Right ventricle myocardium superior (tissue), 1 donor: Measurements from ENCODE around the gene HDAC4. TPM values are rescaled to one million over a fixed set of nuclear protein-coding genes. Genes with fewer than 3 reads are reported as not detected.

Source experiments
- ATAC-seq: fragments of 200-7000 bp; cut with Tn5 transposase; one replicate; pipeline ENCODE4 v1.9.1; 2020; ENCODE audit warnings: mild to moderate bottlenecking; ENCODE audit not compliant: poor library complexity
- DNase-seq: peaks from one replicate; pipeline ENCODE4 v3.0.0-alpha.2; 2020
- intact Hi-C: fragments of 100-400 bp; cut with DNase I; formaldehyde crosslinking; loops from one replicate; pipeline ENCODE4 v1.11.2; 2022
- total RNA-seq: library from RNA; stranded (reverse); fragmentation: NEBNext Ultra II Directional; extraction: Animal tissue kit (Norgen Biotek cat#: 25700); gene quantifications from one replicate; pipeline ENCODE4 v1.2.1, GENCODE V29; 2021
- donor health status: DM: no; HTN: yes; CAD: no; lungs with severe emphysema.

Gene HDAC4
- total RNA-seq, 1 donor from 2014 or later, result 24.9 TPM

DNA sequence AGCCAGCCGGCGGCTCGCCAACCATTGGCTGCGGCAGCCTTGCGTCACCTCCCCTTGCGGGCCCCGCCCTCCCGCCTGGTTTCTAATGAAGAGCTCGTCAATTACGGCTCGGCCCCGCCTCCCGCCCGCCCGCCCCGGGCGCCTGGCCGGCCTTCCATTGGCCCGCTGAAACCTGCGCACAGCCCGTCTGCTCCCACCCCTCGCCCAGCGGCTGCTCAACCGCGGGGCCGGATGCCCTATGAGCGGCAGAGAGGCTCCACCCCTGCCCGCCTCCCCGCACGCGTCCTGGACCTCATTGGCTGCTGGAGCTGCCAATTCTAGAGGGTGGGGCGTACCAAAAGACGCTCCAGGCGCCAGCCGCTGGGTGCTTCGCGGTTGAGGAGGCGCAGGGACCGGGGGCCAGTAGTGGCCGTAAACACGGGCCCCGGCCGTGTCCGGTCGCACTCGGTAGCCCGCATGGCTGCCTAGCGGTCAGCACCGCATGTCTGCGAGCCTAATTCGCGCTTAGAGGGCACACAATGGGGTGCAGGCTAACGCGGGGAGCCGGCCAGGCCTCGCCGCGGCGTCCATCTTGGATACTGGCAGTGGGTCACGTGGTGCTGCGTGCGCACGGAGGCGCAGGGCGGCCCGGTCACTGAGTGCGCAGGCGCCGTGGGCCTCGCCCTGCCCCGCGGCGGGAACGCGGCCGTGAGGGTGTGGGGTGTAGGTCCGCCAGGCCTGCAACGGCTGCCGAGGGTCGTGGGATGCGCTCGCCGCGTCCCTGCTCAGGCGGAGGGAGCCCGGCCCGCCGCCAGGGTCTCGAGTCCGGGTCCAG, 454 bp upstream of the HDAC4 start:
- peak; percentile 95 for ATAC-seq
- intact Hi-C loops, result loop anchor here (10.0 kb wide), 1 partner anchor 276 kb away; no protein-coding TSS in a partner anchor
- DNase-seq, result peak; percentile 100

DNA sequence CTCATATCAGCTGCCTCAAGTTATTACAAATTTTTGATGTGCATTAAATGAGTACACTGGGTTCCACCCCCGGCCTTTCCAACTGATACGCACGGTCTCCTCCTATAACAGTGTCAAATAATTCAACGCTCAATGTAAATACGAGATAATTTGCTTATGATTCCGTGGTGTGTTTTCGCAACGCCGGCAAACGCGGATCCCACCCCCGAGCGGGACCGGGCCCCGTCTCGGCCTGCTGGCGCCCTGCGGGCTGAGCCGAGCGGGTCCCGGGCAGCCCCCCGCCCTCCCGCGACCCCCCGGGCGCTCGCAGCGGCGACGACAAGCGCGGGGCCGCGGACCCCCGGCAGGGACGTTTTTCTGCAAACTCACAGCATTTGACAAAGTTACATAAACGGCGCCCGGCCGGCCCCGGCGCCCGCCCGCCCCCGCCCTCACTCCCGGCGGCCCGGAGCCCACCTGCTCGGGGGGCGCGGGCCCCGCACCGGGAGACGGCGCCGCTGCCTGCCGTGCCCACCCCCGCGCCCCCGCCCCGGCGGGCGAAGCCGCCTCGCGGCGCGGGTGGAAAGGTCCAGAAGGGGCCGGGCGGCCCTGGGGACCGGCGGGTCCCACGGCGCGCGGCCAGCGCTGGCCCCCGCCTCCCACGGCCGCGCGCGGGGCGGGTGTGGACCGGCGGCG, 762 bp downstream of the HDAC4 start:
- intact Hi-C loops, result loop anchor here (2.0 to 10.0 kb wide), 2 partner anchors 71 to 275 kb away; no protein-coding TSS in a partner anchor
- ATAC-seq (no peak), DNase-seq (no peak)

DNA sequence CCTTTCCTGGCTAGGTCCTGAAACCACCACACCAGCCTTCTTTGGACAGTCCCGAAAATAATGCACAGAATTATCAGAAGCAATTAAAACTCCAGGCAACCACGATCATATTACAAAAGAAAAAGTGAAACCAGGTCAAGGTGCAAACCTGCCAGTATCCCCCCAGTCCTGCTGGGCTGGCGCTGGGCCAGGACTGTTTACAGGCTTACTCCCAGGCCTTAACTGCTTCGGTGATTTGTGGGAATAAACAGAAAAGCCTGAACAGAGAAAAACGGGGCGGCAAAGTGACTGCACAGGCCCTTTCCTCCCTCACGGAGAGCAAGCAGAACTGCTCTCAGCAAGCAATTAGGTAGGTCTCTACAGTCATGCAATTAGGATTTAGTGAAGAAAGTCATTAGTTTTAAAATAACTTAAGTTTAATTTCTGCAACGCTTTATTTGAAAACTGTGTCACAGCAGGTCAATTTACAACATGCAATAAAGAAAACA, 1.3 kb downstream of the HDAC4 start:
- DNase-seq, result no peak
- ATAC-seq, result no peak
- intact Hi-C loops, result loop anchor here (2.0 kb wide), 1 partner anchor 71 kb away; no protein-coding TSS in a partner anchor

DNA sequence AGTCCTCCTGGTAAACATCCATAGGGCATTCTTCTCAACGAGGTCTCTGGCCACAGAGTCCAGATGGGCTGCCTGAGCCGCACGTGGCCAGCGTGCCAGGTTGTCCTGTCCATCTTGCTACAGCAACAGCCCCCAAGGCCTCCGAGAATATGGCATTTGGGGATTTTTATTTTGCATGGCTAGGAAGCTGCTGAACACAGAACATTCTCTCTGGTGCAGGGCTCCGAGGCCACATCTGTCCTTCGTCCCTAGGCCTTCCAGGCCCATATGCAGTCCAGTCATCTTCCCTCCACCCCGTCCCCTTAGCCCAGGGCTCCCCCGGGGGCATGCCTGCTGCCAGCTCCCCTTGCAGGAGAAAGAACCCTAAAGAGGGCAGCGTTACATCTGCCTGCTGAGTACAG, 2.3 kb downstream of the HDAC4 start:
- intact Hi-C loops, result loop anchor here (2.0 kb wide), 1 partner anchor 70 kb away; no protein-coding TSS in a partner anchor
- ATAC-seq, result no peak
- DNase-seq, result no peak

DNA sequence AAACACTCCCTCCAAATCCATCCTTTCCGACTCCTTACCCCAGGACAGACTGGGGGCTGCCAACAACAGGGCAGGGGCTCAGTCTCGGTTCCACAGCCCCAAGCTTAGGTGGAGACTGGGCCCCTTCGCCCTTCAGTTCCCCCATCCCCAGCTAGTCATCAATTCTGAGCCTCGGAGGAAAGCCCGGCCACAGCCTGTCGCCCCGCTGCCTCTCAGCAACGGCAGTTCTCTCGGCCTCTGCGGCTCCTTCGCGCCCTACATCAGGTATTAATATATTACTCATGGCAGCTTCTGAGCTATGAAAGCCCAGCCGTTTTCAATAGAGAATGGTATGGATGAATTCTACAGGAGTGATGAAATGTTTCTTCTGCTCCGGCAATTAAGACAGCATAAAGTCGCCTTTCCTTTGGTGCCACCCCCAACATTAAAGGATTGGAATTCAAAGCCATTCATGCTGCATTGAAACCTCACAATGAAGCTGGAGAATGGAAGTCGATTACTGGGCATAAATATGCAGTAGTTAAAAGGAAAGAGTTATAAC, 2.8 kb downstream of the HDAC4 start:
- intact Hi-C loops, result loop anchor here (2.0 kb wide), 1 partner anchor 69 kb away; no protein-coding TSS in a partner anchor
- DNase-seq (peak; percentile 15), ATAC-seq (no peak)

DNA sequence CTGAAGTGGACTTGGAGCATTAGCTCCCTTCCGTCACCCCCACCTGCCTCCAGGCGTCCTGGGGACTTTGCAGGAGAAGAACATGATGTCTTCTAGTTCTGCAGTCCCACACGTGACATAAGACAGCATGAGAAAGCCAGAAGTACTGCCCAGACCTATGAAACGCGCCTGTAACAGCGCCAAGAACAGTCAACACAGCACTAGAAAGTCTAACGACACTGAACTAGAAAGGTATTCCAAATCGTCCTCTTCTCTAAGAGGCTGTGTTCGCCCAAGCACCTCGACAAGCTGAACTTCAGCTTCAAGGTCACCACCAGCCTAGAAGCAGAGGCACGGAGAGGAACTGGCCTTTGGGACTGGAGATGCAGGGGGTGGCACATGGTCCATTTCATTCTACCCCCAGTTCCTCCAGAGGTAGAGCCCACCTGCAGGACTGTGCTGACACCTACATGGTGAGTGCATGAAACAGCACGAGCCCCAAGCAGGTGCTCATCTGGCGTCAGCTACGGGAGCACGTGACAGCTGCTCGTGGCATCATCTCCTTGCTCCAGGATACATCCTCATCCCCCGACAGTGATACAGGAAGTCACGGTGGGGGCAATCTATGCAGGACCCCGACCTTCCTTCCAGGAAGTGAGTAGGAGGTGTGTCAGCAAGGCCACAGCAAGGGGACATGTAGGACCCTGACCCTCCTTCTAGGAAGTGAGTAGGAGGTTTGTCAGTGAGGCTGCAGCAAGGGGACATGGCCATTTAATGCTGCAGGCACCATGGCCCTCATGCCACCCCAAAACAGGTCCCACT, 3.7 kb downstream of the HDAC4 start:
- ATAC-seq (no peak), DNase-seq (peak; percentile 51)
- intact Hi-C loops, result no loop called here

DNA sequence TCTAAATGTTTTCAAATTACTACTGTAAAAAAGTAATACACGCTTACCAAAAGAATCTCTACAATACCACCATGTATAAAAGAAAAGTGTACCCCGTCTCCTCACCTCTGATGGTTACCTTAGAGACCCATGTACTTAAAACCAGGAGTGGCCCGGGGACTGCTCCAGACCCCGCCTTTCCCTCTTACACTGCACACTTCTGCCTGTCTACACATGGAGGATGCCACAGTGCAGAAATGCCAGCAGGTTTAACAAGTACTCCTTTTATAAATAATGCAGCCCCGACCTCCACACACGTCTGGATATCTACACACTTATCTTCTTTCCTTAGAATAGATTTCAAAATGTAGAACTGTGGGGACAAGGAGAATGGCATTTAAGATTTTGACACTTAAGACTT, 5.3 kb downstream of the HDAC4 start:
- ATAC-seq (peak; percentile 62), DNase-seq (no peak)

DNA sequence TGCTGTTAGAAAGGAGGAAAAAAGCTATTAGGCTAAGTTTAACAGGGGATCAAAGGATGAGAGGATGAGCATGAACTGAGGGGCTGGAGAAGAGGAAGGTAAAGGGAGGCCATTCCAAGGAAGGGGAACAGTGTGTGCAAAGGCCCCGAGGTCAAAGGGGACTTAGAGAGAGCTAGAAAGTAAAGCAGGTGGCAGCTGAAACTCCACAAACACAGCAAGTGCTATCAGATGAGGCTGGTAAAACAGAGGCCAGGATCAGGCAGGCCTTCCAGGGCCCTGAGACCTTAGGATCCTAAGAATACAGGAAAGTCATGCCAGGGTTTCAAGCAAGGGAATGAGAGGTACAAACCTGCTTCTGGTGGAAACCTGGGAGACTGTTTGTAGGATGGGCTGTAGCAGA, 5.8 kb downstream of the HDAC4 start:
- ATAC-seq (no peak), DNase-seq (no peak)
- intact Hi-C loops, result loop anchor here (5.0 kb wide), 1 partner anchor 83 kb away; no protein-coding TSS in a partner anchor

More for the DNA sequence above, 5.3 kb downstream of the HDAC4 start:
- intact Hi-C loops, result no loop called here

DNA sequence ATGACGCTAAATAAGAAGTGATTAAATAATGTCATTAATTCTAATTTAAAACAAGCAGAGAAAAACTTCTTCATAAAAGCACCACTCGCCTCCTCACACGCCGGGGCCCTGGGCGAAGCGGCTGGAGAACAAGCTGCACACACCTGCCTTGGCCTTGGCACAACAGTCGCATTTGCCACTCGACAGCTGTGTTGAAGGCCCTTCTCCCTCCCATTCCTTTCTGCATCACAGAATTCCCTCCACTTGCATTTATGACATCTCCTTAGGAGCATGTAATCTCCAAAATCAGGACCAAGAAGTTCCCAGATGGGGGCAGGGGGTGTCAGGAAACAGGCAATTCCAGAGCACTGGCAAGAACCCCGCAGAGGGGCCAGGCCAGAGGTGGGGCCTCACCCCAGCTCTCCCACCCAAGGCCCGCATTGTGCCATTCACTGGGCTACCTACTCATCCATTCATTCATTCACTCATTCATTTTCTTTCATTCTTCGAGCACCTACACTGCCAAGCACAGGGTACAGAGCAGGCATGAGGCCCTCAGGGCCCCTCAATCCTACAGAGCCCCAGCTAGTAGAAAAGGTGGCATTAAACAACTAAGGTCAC, 6.4 kb downstream of the HDAC4 start:
- ATAC-seq, result no peak
- no peak for DNase-seq
- intact Hi-C loops, result loop anchor here (5.0 kb wide), 1 partner anchor 82 kb away; no protein-coding TSS in a partner anchor

DNA sequence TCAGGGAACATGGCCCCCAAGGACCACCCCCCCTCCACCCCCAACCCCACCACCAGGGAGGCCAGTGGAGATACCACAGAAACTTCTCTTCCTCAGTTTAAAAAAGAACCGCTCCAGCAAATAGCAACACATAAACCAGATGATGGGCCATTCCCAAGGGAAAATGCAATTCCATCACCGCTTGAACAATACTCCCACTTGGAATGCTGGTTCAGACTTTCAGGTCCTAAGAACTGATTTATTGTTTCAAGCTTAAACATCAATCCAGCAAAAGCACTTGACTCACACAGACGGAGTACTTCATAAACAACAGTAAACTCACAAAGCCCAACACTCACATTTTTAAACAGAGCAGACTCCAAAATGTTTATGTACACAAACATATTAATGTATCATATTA, 6.9 kb downstream of the HDAC4 start:
- DNase-seq (no peak), ATAC-seq (no peak)
- intact Hi-C loops, result loop anchor here (5.0 kb wide), 1 partner anchor 82 kb away; no protein-coding TSS in a partner anchor

DNA sequence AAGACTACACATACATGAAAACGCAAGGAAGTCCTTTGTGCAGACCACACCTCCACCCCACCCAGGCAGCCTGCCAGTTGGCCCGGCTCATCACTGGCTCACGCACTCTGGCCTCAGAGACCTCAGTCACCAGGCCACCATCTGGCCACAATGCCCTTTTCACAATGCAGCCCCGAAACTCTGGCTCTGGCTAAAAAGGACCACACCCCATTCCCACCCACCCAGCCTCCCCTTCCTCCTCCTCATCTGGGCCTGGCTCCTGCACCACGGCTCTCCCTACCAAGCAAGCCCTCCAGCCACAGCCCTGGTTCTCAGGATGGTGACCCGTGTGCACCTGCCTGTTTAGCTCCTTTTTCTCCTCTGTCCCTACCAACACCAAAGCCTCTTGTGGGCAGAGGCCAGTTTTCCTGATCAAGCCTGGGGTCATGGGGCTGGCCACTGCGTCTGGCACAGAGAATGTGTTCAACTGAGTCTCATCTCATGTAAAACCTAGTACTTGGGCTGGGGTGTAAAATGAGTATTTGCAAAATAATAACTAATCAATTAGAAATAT, 7.4 kb downstream of the HDAC4 start:
- intact Hi-C loops, result loop anchor here (5.0 kb wide), 1 partner anchor 81 kb away; no protein-coding TSS in a partner anchor
- DNase-seq (peak; percentile 88), ATAC-seq (peak; percentile 25)

DNA sequence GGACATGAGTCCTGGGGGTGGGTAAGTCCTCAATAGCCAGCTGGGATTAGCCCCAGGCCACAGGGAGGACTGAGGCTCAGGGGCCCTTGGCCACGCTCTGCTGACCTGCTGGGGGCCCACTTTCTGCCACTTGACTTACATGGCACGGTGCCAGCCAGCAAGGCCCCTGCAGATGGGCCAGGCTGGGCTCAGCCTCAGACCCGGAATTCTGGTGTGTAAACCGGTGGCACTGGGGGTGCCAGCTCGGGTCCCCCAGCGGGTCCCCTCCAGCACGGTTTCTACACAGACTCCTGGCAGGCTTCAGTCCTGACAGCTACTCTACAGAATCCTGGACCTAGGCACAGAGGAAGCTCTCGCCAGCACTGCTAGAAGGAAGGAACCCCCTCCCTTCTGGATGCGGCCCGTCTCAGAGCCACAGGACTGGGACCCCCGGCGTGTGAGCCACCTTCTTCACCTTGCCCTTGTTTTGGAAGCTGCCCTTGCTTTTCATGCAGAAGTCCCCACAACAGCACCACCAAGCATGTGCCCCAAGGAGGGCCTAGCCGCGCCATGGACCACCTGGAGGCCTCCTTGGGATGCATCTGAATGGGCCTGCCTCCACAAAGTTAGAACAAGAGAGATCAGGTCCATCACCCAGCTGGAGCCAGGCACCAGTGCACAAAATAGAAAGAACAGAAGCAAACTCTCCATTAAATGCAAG, 8.0 kb downstream of the HDAC4 start:
- intact Hi-C loops, result loop anchor here (5.0 kb wide), 1 partner anchor 81 kb away; no protein-coding TSS in a partner anchor
- no peak for ATAC-seq
- DNase-seq, result peak; percentile 30

DNA sequence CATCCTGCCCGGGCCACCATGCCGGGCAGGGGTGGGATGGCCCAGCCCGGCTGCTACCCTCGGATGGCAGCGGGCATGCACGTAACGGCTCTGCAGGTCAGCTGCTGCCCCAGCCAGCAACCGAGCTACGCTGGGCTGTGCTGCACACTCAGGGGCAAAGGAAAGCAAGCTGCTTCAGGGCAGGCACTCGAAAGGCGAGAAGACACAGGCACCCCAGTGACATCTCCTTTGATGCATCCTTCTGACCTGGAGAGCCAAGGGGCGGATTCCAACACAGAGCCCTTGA, 8.8 kb downstream of the HDAC4 start:
- DNase-seq, result no peak
- intact Hi-C loops, result loop anchor here (5.0 kb wide), 1 partner anchor 80 kb away; no protein-coding TSS in a partner anchor
- ATAC-seq, result no peak

DNA sequence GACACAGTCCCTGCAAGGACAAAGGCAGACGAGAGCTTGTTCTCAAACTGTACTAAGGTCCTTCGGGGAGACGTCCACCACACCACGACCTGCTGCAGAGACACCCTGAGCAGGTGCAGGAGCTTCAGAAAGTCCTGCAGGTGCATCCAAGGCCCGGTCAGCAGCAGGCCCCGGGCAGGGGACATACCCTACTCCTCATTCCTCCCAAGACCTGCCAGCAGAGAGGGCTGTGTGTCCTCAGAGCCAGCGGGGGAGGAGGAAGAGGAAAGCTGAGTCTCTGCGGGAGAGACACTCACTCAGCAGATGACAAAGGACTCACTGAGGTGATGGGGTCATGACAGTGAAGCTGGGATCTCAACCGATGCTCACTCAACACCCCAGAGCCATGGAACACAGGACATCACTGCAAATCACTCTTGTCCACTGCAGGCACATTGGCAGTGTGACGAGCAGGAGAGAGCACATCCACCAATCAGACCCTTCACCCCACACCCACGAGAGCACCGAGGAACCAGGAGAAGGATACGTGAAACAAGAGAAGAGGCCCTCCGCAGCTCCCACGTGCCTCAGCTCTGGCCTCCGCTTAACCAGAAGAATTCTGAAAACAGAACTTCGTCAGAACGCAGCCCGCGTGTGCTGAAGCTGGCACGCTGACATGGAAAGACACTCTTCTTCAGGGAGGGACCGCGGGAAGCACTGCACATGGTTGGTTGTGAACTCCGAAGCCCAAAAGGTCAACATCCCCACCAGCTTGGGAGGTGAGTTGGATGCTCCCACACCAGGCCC, 9.3 kb downstream of the HDAC4 start:
- DNase-seq (no peak), ATAC-seq (no peak)
- intact Hi-C loops, result loop anchor here (5.0 kb wide), 1 partner anchor 79 kb away; no protein-coding TSS in a partner anchor

DNA sequence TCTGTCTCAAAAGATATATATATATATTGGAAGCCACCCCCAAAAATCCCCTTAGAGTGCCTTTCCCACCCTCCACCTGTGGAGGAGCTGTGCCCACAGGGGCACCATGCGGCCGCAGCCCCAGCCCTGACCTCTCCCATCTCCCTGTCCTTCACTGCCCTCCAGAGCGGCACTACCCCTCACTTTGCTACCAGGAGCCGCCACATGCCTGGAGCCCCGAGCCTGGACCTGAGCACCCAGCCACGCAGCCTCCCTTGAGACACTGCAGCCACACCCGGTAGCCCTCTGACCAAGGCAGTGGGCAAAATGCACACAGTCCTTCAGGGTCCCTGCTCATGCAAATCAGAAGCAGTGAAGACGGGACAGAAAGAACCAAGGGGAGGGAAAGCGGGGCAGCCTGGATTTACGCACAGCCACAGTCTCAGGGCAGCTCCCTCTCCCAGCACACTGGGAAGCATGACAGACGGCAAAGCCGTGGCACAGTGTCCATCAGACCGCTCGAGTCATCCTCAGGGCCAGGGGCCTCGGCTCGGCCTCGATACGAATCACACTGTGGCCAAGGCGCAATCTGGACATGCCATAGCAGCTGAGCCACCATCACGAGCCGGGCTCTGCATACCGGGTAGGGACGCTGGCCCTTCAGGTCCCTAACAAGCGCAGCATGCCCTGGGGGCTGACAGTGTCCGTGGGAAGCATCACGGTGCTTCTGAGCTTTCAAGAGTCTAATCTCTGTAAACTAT, 10.1 kb downstream of the HDAC4 start:
- ATAC-seq (peak; percentile 15), DNase-seq (no peak)
- intact Hi-C loops, result loop anchor here (5.0 kb wide), 1 partner anchor 78 kb away; no protein-coding TSS in a partner anchor
